ENCODE results near the gene CNTROB.

DNA sequence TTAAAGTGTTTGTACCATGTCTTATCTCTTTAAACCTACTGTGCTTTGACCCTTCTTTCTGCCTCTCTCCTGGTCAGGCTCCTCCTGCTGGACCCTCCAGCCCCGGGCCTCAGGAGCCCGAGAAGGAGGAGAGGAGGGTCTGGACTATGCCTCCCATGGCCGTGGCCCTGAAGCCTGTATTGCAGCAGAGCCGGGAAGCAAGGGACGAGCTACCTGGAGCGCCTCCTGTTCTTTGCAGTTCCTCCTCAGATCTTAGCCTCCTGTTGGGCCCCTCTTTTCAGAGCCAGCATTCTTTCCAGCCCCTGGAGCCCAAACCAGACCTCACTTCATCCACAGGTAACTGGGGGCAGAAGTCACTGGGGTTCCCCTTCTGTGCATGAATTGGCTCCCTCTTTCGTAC, 13.6 kb downstream of the CNTROB start:
- TF ChIP-seq MXD4 (CRISPR knock-in tag; IDR thresholded peaks at IDR 0.05; ENCODE audit: borderline replicate concordance) (no peak), GABPB1 (CRISPR knock-in tag; IDR thresholded peaks at IDR 0.05) (no peak), ZNF416 (CRISPR knock-in tag; IDR thresholded peaks at IDR 0.05) (no peak), ESRRA (CRISPR knock-in tag; IDR thresholded peaks at IDR 0.05; ENCODE audit: borderline replicate concordance) (no peak), NFYB (CRISPR knock-in tag; conservative IDR thresholded peaks at IDR 0.05; ENCODE audit: low read depth) (no peak), SMAD4 (CRISPR knock-in tag; IDR thresholded peaks at IDR 0.05) (no peak), JUN (CRISPR knock-in tag; IDR thresholded peaks at IDR 0.05) (no peak), FOXJ3 (CRISPR knock-in tag; IDR thresholded peaks at IDR 0.05; ENCODE audit: borderline replicate concordance) (no peak)
- TF ChIP-seq, protein P1, sequence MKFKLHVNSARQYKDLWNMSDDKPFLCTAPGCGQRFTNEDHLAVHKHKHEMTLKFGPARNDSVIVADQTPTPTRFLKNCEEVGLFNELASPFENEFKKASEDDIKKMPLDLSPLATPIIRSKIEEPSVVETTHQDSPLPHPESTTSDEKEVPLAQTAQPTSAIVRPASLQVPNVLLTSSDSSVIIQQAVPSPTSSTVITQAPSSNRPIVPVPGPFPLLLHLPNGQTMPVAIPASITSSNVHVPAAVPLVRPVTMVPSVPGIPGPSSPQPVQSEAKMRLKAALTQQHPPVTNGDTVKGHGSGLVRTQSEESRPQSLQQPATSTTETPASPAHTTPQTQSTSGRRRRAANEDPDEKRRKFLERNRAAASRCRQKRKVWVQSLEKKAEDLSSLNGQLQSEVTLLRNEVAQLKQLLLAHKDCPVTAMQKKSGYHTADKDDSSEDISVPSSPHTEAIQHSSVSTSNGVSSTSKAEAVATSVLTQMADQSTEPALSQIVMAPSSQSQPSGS (CRISPR knock-in tag; IDR thresholded peaks at IDR 0.05; ENCODE audit: borderline replicate concordance, low read depth) = no peak
- TF ChIP-seq, protein P2, sequence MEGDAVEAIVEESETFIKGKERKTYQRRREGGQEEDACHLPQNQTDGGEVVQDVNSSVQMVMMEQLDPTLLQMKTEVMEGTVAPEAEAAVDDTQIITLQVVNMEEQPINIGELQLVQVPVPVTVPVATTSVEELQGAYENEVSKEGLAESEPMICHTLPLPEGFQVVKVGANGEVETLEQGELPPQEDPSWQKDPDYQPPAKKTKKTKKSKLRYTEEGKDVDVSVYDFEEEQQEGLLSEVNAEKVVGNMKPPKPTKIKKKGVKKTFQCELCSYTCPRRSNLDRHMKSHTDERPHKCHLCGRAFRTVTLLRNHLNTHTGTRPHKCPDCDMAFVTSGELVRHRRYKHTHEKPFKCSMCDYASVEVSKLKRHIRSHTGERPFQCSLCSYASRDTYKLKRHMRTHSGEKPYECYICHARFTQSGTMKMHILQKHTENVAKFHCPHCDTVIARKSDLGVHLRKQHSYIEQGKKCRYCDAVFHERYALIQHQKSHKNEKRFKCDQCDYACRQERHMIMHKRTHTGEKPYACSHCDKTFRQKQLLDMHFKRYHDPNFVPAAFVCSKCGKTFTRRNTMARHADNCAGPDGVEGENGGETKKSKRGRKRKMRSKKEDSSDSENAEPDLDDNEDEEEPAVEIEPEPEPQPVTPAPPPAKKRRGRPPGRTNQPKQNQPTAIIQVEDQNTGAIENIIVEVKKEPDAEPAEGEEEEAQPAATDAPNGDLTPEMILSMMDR (IDR thresholded peaks at IDR 0.05) = no peak
- TF ChIP-seq, protein P3, sequence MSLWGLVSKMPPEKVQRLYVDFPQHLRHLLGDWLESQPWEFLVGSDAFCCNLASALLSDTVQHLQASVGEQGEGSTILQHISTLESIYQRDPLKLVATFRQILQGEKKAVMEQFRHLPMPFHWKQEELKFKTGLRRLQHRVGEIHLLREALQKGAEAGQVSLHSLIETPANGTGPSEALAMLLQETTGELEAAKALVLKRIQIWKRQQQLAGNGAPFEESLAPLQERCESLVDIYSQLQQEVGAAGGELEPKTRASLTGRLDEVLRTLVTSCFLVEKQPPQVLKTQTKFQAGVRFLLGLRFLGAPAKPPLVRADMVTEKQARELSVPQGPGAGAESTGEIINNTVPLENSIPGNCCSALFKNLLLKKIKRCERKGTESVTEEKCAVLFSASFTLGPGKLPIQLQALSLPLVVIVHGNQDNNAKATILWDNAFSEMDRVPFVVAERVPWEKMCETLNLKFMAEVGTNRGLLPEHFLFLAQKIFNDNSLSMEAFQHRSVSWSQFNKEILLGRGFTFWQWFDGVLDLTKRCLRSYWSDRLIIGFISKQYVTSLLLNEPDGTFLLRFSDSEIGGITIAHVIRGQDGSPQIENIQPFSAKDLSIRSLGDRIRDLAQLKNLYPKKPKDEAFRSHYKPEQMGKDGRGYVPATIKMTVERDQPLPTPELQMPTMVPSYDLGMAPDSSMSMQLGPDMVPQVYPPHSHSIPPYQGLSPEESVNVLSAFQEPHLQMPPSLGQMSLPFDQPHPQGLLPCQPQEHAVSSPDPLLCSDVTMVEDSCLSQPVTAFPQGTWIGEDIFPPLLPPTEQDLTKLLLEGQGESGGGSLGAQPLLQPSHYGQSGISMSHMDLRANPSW (CRISPR knock-in tag; conservative IDR thresholded peaks at IDR 0.05; ENCODE audit: low read depth) = no peak
